Inflammatory macrophage (primary cell): ENCODE results near the gene G6PD.
"Not testable (repeated sequence)": the region's sequence is repeated elsewhere in the genome, so short reads cannot be mapped to it uniquely, and the experiment has no call there.

ENCODE experiments used
- DNase-seq, 2 donors: peaks; one replicate each; pipeline ENCODE4 v3.0.0-alpha.2; 2020 to 2022
- total RNA-seq, 18 experiments: gene quantifications; one replicate each; lab custom pipeline; 2026; ENCODE audit warnings: mixed read lengths in 6 of 18, inconsistent platforms in 2 of 18; lab: John Stamatoyannopoulos, UW

Gene G6PD
- total RNA-seq = 107 to 639 (median 226) reads per million in 18 experiments

DNA sequence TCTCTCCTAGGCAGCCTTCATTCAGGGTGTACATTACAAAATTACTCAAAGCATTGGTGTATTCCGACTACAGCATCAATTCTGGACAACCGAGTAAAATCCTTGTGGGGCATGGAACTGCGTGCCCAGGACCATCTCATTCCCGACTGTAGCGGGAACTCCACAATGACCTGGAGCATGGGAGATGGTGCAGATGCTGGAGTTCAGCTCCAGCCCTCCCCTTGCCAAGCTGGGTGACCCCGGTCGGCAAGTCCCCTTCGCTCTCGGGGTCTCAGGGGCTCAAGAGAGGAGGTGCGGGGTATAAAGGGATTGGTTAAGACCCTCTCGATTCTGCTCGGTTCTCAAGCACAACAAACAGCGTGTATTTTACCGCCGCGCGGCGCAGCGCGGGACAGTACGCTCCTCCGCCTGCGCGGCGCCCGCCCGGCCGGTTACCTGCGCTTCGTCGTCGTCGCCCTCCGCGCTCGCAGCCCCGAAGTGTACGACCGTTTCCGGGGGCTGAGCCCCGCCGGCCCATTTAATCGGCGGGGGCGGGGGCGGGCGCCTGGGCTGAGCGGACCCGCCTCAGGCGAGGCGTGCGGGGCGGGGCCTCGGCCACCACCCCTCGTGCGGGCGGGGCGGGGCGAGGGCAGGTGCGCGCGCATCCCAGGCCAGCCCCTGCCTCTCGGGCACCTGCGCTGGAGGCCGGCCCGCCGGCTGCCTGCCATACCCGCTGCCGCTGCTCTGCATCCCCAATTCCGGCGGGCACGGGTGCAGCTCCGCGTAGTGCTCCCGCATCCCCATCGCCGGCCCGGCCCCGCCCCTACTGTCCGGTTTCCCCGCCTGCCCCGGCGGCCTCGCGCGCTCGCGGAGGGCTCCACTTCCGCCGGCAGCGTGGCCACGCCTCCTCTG is at the start of gene G6PD:
Gene G6PD, minus strand, starts transcription at position 493 of the 891 bp plus-strand sequence. CDS start 691 bp downstream, outside the sequence.
- peak; percentile 67 to 80 for DNase-seq

- no peak for DNase-seq
Observed at GRCh38 chrX:154595559-154596249, 49.1 kb upstream of the G6PD start.

- DNase-seq = no peak
Observed at GRCh38 chrX:154594491-154594890, 47.8 kb upstream of the G6PD start.

- DNase-seq = no peak
Observed at GRCh38 chrX:154593201-154593600, 46.6 kb upstream of the G6PD start.

DNA sequence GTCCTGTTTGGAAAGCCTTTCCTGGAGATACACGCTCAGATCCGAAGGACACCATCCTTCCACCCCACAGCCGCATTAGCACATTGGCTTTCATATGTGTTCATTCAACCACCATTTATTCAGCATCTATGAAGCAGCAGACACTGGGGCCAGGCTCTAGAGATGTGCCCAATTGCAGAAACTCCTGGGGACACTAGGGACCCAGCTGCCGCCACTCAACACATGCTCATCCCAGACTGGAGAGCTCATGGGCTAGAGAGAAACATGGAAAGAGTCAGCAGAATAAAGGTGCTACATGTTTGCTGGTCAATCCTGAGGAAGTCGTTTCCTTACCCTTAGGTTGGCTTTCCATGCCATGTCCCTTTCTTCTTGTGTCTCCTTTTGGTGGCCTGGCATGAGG is 45.9 kb upstream of the G6PD start:
- DNase-seq = no peak

- not testable (repeated sequence) for DNase-seq
Observed at GRCh38 chrX:154590415-154590814, 43.8 kb upstream of the G6PD start.

DNA sequence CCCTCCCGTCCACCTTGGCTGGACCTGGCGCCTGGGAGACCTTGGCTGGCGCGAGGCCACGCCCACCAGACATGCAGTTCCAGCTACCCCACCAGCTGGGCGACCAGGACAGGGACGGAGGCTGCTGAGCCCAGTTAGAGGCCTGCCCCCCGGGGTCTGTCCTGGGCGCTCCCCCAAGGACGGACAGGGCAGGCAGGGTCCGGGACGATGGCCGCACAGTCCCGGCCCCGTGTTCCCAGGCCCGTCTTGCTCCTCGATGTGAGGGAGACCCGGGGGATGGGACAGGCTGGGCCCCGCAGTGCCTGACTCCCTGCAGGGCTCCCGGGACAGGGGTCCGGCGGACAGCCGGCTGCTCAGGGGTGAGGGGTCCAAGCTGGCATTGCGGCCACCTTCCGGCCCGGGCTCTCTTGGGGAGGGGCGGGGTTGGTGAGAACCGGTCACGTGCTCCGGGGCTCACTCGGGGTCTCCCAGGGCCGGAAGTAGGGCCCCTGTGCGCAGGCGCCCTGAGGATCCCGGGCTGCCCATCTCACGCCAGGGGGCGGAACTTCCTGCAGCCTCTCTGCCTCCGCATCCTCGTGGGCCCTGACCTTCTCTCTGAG is 38.0 kb upstream of the G6PD start, which contains the start of gene CTAG1A:
Gene CTAG1A, plus strand, starts transcription at position 549 of the 599 bp plus-strand sequence. CDS start 74 bp downstream, outside the sequence.
- DNase-seq = not testable (repeated sequence)

- not testable (repeated sequence) for DNase-seq
Observed at GRCh38 chrX:154582994-154583393, 36.3 kb upstream of the G6PD start.

- DNase-seq = not testable (repeated sequence)
Observed at GRCh38 chrX:154575076-154575475, 28.4 kb upstream of the G6PD start.

DNA sequence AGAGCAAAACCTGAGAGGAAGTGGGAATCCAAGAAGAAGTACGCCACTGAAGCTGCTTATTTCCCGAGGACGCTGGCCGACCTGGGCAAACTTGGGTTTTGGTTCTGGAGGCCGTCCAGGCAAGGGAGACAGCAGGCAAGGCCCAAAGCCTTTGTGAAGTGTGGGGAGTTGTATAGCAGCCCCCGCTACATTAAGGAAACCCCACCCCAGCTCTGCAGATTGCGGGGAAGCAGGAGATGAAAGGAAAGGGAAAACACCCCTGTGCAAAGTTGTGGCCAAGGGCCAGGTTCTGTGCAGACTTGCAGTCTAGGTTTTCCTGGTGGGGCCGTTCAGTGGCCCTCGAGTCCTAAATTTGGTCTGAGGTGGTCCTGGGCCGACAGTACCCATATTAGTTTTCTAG is 26.4 kb upstream of the G6PD start:
- DNase-seq = not testable (repeated sequence)

- not testable (repeated sequence) for DNase-seq
Observed at GRCh38 chrX:154570361-154570760, 23.7 kb upstream of the G6PD start.

DNA sequence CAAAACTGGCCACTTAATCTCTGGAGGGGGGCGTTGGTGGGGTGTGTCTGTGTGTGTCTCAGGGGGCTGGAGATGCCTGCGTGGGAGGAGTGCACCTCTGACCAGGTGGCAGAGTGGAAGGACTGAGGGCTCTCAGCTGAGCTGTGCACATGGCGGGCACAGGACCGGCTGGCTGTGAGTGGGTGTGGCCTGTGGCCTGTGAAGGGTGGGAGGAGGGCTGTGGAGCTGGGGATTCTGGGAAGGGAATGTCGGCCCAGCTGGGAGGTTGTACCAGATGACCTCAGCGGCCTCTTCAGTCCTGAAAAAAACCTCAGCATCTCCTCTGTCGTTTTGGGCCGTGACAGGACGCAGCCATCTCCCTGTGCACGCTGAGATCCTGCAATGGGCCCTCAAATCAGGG is 15.6 kb upstream of the G6PD start:
- DNase-seq = not testable (repeated sequence)

- not testable (repeated sequence) for DNase-seq
Observed at GRCh38 chrX:154560326-154560725, 13.7 kb upstream of the G6PD start.

GRCh38 chrX:154558896-154559295 is 12.2 kb upstream of the G6PD start:
- not testable (repeated sequence) for DNase-seq

- not testable (repeated sequence) for DNase-seq
Observed at GRCh38 chrX:154558060-154558690, 11.5 kb upstream of the G6PD start.

GRCh38 chrX:154552112-154552806 is 5.6 kb upstream of the G6PD start:
- not testable (repeated sequence) for DNase-seq

GRCh38 chrX:154549766-154550165 is 3.1 kb upstream of the G6PD start:
- DNase-seq = no peak

DNA sequence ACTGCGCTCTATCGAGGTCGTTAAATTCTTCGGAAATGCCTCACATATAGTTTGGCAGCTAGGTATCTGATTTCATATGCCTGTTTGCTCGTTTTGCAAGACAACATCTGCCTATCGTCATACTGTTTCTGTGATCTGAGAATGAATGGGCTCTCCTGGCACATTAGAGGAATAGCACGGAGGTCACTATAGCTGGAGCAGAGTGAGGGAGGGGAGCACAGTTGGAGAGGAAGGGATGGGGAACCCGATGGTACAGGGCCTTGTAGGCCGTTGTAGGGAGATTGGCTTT is 1.3 kb upstream of the G6PD start:
- no peak for DNase-seq

- DNase-seq = peak; percentile 87 to 91
Observed at GRCh38 chrX:154547245-154548027, 790 bp upstream of the G6PD start, which contains the start of gene IKBKG. Gene IKBKG (plus strand): TSS chrX:154547620. CDS start chrX:154552003, 4,383 bp downstream.

DNA sequence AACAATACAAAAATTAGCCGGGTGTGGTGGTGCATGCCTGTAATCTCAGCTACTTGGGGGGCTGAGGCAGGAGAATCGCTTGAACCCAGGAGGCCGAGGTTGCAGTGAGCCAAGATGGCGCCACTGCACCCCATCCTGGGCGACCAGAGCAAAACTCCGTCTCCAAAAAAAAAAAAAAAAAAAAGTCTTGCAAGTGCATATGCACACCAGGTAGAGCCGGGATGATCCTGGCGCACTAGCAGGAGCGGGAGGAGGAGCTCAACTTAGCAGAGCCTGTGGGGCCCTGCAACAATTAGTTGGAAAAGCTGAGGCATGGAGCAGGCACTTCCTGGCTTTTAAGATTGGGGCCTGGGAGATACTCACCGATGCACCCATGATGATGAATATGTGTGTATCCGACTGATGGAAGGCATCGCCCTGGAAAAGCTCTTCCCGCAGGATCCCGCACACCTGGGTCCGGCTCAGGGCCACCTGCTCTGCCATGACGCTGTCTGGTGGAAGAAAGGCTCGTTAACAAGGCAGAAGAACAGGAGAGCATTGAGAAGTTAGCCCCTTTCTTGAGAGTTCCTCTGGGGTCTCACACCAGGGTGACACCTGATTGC is 872 bp downstream of the G6PD start:
- DNase-seq = no peak
